ENCODE results near the gene FBXL4. TPM values are rescaled to one million over a fixed set of nuclear protein-coding genes. Genes with fewer than 3 reads are reported as not detected.
A peak's percentile ranks its signal among the peaks of the same experiment; 100 is the strongest.

The FBXL4 gene
- total and polyA plus RNA-seq, 12 donors = 4.1 to 34.5 (median 23.7) TPM

- no peak for TF ChIP-seq POLR2A (IDR thresholded peaks at IDR 0.05)
- TF ChIP-seq CTCF (IDR thresholded peaks at IDR 0.05) = no peak
- DNase-seq = peak in 4 of 7 donors; percentile 41 to 60 (median 46)
- H3K4me3 ChIP-seq = peak overlapping the region in 1 of 4 donors; percentile 73
- no peaks in the 10 kb centered on the region for H3K36me3 ChIP-seq (replicated peaks in 1 of 2)
- WGBS, 4 donors = 2 to 4% (median 3%) methylated on average over 22 to 59 of the region's 59 CpGs
- peaks cover 70% of the 10 kb centered on the region for H3K27me3 ChIP-seq
- no peak overlapping the region for H3K27ac ChIP-seq
- no peaks in the 10 kb centered on the region for H3K9me3 ChIP-seq (replicated peaks in 1 of 3)
- intact Hi-C loops (cut with DNase I) = no loop called here
- H3K4me1 ChIP-seq (replicated peaks in 1 of 2) = peaks cover 17 to 38% of the 10 kb centered on the region in 2 donors
Observed at GRCh38 chr6:98832284-98833056, 115.3 kb downstream of the FBXL4 start.

GRCh38 chr6:98831959-98832283, 115.8 kb downstream of the FBXL4 start:
- WGBS, 4 donors = 3 to 17% (median 6%) methylated on average over 11 of the region's 11 CpGs
- intact Hi-C loops (cut with DNase I) = no loop called here
- Histone ChIP-seq H3K27me3 (peaks cover 70% of the 10 kb centered on the region), H3K27ac (no peak overlapping the region), H3K4me1 (replicated peaks in 1 of 2) (peaks cover 17 to 38% of the 10 kb centered on the region in 2 donors), H3K36me3 (replicated peaks in 1 of 2) (no peaks in the 10 kb centered on the region), H3K9me3 (replicated peaks in 1 of 3) (no peaks in the 10 kb centered on the region), H3K4me3 (no peak overlapping the region)
- no peak for TF ChIP-seq CTCF (IDR thresholded peaks at IDR 0.05)
- no peak for TF ChIP-seq POLR2A (IDR thresholded peaks at IDR 0.05)
- peak in 1 of 7 donors; percentile 43 for DNase-seq

DNA sequence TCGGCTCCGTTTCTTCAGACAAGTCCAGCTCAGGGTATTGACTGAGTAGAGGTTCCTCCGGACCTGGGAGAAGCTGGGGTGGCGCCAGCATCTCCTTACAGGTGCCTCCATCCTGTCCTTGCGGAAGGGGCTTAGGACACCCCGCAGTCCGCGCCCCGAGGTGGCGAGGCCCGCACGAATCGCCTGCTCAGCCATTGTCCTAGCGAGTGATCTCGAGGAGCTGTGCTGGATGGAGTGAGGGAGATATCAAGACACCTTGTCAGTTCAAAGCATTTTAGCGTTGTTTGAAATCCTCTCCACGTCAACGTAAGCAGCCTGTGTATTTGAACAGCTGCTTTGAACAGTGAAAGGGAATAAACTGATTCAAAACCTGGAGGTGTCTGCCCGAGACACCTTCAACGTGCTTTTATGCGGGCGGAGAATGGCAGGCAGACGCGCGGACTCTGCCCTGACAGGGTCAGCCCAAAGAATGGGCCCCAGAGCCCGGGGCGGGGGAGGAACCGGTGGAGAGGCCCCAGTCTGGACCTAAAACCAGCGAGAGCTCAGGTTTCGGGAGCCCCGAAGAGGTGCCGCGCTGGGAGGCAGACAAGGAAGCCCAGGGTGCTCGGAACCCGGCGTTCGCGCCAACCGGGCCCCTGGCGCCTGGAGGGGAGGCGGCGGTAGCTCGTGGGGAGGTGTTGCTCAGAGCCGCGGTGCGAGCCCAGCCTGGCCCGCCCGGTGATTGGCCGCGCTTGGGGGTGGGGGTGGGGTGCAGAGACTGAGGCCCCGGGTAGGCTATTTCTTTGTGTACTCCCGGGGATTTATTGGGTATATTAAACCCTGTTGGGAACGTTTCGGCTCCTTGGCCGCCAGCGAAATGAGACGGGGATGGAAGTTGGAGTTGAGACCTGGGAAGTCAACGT, 116.4 kb downstream of the FBXL4 start:
- H3K9me3 ChIP-seq (replicated peaks in 1 of 3) = no peaks in the 10 kb centered on the region
- no peak for DNase-seq
- TF ChIP-seq POLR2A (IDR thresholded peaks at IDR 0.05) (no peak), CTCF (IDR thresholded peaks at IDR 0.05) (no peak)
- H3K36me3 ChIP-seq (replicated peaks in 1 of 2) = no peaks in the 10 kb centered on the region
- WGBS, 4 donors = 5 to 10% (median 6%) methylated on average over 41 to 58 of the region's 58 CpGs
- no peak overlapping the region for H3K4me3 ChIP-seq
- H3K27ac ChIP-seq = no peak overlapping the region
- peaks cover 17 to 38% of the 10 kb centered on the region in 2 donors for H3K4me1 ChIP-seq (replicated peaks in 1 of 2)
- peaks cover 70% of the 10 kb centered on the region for H3K27me3 ChIP-seq
- intact Hi-C loops (cut with DNase I) = no loop called here

- H3K4me1 ChIP-seq (replicated peaks in 1 of 2) = peaks cover 13 to 28% of the 10 kb centered on the region in 2 donors
- H3K4me3 ChIP-seq = no peak overlapping the region
- H3K9me3 ChIP-seq (replicated peaks in 1 of 3) = no peaks in the 10 kb centered on the region
- TF ChIP-seq CTCF (IDR thresholded peaks at IDR 0.05) = no peak
- TF ChIP-seq POLR2A (IDR thresholded peaks at IDR 0.05) = no peak
- no peaks in the 10 kb centered on the region for H3K36me3 ChIP-seq (replicated peaks in 1 of 2)
- intact Hi-C loops (cut with DNase I) = no loop called here
- peaks cover 72% of the 10 kb centered on the region for H3K27me3 ChIP-seq
- no peak overlapping the region for H3K27ac ChIP-seq
- no peak for DNase-seq
- whole genome bisulfite sequencing, 4 donors = 11 to 15% (median 13%) methylated on average over 2 of the region's 2 CpGs
Observed at GRCh38 chr6:98830146-98830545, 117.6 kb downstream of the FBXL4 start.
